ENCODE measurements around the gene KCMF1.
A peak's percentile ranks its signal among the peaks of the same experiment; 100 is the strongest.

DNA sequence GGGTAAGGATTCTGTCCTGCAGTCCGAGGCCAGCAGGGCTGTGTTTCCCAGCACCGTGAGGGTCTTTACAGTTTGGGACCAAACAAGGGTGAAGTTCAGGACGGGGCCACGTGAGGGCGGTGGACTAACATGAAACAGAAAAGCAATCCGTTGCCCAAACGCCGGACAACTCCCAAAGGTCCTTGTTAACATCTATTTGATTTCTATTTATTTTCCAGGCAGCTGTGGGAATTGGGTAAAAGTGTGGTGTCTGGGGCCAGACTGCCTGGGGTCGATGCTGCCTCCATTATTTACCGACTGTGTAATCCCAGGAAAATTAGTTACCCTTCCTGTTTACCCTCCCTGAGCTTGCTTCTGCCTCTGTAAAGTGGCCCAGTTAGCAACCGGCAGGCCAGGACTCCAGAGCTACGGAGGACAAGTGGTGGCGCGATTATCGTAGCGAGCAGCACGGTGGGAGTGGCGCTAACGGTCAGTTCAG, 96.0 kb downstream of the KCMF1 start:
- TF ChIP-seq CTCF (IDR thresholded peaks at IDR 0.05) (peak; percentile 63 to 79 (median 74)), POLR2A (IDR thresholded peaks at IDR 0.05) (no peak), POLR2AphosphoS5 (IDR thresholded peaks at IDR 0.05; ENCODE audit: insufficient read depth in 1 of 2, low read depth in 1 of 2) (no peak)
